Ishikawa (cell line): Measurements from ENCODE around the gene LTBR.

Source experiments
- EP300 ChIP-seq: IDR thresholded peaks from 2 replicates; pipeline ENCODE4 v1.6.1; 2012; ENCODE audit warnings: borderline replicate concordance
- FOXM1 ChIP-seq: IDR thresholded peaks from 2 replicates; pipeline ENCODE4 v1.6.1; 2012; ENCODE audit warnings: low read depth, borderline replicate concordance
- RAD21 ChIP-seq: IDR thresholded peaks from 2 replicates; pipeline ENCODE4 v1.6.1; 2012; ENCODE audit warnings: low read depth
- ZBTB7A ChIP-seq: IDR thresholded peaks from 2 replicates; pipeline ENCODE4 v1.6.1; 2012; ENCODE audit warnings: low read depth
- TF ChIP-seq, protein P1 (sequence below): IDR thresholded peaks from 2 replicates; pipeline ENCODE4 v1.6.1; 2012; ENCODE audit warnings: low read depth, mild to moderate bottlenecking
- TF ChIP-seq, protein P2 (sequence below): IDR thresholded peaks from 2 replicates; pipeline ENCODE4 v1.6.1; 2012
- TF ChIP-seq, protein P3 (sequence below): IDR thresholded peaks from 2 replicates; pipeline ENCODE4 v1.6.1; 2012

DNA sequence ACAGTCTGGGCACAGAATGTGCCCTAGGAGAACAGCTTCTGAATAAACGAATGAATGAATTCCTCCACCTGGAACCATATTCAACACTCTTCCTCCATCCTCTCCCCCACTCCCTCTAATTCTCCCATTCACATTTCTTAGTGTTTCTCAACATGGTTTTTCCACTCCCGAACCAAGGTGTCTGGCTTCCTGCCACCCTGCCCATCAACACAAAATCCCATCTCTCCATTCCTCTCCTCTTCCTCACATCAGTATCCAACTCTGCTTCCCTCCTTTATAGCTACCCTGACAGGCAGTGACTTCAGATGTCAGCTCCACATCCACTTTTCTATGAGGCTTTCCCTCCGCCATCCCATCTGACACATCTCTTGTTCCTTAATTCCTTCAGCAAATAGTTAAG lies 45.0 kb upstream of the LTBR start:
- TF ChIP-seq RAD21 (no peak), FOXM1 (no peak), EP300 (no peak), ZBTB7A (no peak)
- TF ChIP-seq, protein P1, sequence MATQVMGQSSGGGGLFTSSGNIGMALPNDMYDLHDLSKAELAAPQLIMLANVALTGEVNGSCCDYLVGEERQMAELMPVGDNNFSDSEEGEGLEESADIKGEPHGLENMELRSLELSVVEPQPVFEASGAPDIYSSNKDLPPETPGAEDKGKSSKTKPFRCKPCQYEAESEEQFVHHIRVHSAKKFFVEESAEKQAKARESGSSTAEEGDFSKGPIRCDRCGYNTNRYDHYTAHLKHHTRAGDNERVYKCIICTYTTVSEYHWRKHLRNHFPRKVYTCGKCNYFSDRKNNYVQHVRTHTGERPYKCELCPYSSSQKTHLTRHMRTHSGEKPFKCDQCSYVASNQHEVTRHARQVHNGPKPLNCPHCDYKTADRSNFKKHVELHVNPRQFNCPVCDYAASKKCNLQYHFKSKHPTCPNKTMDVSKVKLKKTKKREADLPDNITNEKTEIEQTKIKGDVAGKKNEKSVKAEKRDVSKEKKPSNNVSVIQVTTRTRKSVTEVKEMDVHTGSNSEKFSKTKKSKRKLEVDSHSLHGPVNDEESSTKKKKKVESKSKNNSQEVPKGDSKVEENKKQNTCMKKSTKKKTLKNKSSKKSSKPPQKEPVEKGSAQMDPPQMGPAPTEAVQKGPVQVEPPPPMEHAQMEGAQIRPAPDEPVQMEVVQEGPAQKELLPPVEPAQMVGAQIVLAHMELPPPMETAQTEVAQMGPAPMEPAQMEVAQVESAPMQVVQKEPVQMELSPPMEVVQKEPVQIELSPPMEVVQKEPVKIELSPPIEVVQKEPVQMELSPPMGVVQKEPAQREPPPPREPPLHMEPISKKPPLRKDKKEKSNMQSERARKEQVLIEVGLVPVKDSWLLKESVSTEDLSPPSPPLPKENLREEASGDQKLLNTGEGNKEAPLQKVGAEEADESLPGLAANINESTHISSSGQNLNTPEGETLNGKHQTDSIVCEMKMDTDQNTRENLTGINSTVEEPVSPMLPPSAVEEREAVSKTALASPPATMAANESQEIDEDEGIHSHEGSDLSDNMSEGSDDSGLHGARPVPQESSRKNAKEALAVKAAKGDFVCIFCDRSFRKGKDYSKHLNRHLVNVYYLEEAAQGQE: no peak
- TF ChIP-seq, protein P2, sequence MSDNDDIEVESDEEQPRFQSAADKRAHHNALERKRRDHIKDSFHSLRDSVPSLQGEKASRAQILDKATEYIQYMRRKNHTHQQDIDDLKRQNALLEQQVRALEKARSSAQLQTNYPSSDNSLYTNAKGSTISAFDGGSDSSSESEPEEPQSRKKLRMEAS: no peak
- TF ChIP-seq, protein P3, sequence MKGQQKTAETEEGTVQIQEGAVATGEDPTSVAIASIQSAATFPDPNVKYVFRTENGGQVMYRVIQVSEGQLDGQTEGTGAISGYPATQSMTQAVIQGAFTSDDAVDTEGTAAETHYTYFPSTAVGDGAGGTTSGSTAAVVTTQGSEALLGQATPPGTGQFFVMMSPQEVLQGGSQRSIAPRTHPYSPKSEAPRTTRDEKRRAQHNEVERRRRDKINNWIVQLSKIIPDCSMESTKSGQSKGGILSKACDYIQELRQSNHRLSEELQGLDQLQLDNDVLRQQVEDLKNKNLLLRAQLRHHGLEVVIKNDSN: no peak
